ENCODE measurements around the gene MC2R.

Gene MC2R

GRCh38 chr18:13892098-13892497 is 23.2 kb downstream of the MC2R start:
- DNase-seq, result no peak

GRCh38 chr18:13890761-13891361 is 24.5 kb downstream of the MC2R start:
- DNase-seq, result no peak

DNA sequence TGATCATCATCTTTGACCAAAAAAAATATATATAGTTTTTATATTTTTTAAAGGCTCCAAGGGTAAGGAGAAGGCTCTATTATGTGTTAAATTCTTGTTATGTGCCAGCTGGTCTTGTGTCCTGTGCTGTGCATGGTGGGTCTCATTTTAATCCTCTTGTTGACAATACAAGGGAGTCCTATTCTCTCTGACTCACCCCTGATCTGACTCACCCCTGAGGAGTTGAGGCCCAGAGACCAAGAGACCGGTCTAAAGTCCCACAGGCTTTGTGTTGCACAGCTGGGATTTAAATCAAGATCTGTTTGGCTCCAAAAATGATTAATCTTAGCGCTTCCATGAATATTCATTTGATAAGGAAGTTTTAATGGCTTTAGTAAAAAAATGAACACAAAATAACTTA is 25.7 kb downstream of the MC2R start:
- DNase-seq, result no peak

DNA sequence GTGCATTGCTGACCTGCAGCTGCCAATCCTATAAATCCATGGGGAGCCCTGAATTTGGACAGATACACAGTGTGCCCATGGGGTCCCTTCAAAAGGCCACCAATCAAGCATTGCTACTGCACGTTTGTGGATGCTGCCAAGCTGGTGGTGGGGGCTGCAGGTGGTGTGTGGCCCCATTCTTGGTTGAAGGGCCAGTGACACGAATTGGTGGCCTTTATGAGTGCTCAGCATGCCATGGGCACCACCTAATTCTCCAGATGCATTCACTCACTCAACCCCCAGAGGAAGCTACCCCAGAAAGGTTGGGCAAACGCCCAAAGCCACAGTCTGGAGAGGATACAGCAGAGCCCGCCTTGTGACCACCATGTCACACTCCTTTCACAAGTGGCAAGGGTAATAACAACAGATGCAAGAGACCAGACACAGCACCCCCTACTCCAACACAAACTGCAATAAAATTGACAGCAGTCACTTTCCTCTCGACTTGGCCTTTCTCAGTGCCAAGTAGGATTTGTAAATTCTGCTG is 27.1 kb downstream of the MC2R start:
- no peak for DNase-seq

GRCh38 chr18:13885009-13885408 is 30.3 kb downstream of the MC2R start:
- DNase-seq, result no peak

- DNase-seq, result no peak
Observed at GRCh38 chr18:13879937-13880336, 35.4 kb downstream of the MC2R start.

- DNase-seq, result no peak
Observed at GRCh38 chr18:13879492-13879891, 35.8 kb downstream of the MC2R start.

- DNase-seq, result no peak
Observed at GRCh38 chr18:13878857-13879256, 36.5 kb downstream of the MC2R start.

DNA sequence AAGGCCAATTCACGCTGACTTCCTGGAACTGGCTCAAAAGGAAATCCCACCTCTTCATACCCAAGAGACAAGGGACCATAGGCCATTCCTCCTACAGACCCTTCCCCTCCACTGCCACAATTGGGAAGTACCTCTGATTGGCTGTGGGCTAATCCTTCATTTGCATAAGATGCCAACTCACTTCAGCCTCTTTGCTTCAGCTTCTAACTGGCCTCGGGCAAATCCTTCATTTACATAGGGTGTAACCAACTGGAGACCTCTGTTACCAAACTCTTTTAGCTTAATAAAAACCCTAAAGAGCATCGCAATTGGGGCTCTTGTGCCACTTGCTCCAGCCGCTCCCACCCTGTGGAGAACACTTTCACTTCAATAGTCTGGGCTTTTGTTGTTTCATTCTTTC is 38.2 kb downstream of the MC2R start:
- no peak for DNase-seq

GRCh38 chr18:13874558-13874957 is 40.8 kb downstream of the MC2R start:
- DNase-seq, result no peak

DNA sequence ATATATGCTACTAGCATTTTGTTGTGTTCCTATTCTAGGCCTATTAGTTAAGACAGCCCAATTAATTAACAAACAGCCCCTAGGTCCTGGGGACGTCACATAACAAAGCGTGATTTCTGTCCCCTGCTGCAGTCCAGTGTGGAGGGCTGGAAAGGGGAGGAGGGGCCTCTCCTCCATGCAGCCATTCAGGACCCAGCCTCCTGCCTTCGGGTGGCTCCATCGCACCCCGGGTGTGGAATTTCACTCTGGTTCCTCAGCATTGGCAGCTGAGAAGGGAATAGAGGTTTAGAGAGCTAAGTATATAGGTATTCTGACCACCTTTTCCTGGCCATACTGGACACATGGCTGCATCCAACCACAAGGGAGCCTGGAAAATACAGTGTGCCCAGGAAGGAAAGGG is 42.4 kb downstream of the MC2R start:
- no peak for DNase-seq

DNA sequence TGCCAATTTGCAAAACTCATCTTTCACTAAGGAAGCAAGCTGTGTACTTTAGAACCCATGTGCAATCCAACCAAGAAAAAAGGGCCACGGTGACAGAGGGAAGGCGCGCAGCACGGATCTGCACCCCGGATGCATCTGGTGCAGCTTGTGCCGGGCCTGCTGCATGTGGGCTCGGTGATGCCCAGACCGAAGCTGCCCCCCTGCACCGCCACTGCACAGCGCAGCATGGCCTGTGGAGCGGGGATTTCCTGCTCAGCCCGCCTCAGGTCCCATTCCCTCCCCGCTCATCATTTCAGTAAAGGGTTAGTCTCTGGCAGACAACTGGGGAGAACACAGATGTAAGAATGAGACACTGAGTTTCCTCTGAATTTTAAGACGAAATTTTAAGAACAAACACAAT is 43.0 kb downstream of the MC2R start:
- DNase-seq, result no peak

DNA sequence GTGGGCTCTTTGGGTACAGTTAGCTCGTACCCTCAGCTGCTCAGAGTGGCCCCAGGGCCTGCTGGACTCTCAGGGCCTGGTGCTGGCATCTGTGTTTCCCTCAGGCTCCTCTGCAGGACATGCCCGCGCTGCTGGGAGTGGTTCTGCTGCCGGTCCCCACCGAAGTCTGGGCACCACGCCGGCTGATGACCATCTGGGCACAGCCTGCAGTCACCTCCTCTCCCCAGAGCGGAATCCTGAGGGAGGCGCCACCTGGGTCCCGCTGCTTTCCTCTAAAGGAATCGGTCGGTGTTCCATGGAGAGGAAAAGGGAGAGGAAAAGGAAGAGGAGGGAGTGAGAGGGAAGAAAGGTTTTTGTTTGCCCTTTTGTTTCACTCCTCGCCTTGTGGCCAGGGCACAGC is 43.6 kb downstream of the MC2R start:
- no peak for DNase-seq

DNA sequence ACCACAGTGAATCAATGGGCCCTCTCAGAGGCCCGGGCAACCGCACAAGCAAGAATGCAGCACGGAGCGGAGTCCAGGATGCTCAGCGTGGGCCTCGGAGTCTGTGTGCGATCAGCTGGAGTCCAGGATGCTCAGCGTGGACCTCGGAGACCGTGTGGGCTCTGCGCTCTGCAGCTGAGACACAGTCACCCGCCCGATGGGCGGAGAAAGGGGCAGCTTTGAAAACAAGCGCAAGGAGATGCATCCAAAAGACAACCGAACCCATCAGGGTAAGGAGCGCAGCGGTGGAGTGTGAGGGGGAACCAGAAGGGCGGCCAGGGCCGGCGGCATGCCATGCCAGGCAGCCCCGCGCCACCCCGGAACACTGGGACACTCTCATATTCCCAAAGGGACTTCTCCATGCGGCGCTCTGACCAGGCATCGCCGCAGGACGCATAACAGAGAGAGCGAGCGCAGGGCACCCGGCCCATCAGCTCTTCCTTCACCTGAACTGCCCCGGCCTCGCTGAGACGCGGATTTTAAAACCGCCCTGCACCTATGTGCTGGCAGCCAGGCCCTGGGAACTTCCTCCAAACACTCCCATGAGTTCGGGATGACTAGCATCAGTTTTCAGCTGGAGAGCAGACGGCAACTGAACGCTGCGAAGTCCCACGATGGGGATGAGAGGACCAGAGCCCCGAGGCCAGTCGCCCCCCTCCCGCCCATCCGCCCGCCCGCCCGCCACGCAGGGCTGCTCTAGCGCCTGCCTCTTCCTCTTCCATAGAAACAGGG is 46.6 kb downstream of the MC2R start:
- no peak for DNase-seq

DNA sequence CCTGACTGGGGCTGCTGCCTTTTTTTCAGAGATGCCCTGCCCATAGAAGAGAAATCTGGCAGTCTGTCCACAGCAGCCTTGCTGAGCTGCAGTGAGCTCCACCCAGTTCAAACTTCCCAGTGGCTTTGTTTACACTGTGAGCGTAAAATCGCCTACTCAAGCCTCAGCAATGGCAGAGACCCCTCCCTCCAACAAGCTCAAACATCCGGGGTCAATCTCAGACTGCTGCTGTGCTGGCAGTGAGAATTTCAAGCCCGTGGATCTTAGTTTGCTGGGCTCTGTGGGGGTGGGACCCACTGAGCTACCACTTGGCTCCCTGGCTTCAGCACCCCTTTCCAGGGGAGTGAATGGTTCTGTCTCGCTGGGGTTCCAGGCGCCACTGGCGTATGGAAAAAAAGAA is 52.4 kb downstream of the MC2R start:
- peak; percentile 4 for DNase-seq

DNA sequence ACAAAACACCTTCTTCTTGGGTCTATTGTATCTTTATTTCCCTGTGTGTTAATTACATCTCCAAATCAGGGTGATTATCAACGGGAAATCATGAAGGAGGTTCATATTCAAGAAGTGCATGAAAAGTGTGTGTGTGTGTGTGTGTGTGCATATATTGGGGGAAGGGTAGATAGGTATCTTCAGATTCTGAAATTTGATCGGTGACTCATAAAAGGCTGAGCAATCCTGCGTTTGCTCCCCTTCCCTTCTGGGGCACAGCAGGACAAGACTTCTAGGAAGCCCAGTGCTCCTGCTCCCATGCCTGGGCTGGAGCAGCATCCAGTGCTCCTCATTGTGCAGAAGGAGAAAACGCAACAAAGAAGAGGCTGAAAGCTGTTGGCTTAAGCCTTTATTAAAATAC is 65.5 kb downstream of the MC2R start:
- no peak for DNase-seq

GRCh38 chr18:13836559-13836958 is 78.8 kb downstream of the MC2R start:
- DNase-seq, result no peak

DNA sequence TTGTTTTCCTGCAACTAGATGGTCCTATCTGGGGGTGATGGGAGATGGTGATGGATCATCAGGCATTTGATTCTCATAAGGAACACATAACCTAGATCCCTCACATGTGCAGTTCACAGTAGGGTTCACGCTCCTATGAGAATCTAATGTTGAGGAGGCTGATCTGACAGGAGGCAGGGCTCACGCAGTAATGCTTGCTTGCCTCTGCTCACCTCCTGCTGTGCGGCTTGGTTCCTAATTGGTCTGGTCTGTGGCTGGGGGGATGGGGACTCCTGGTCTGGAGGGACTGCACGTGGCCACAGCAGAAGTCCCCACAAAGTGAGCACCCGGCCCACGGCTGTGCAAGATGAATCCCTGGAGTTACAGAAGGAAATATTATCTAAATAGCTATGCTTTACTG is 80.1 kb downstream of the MC2R start:
- no peak for DNase-seq

DNA sequence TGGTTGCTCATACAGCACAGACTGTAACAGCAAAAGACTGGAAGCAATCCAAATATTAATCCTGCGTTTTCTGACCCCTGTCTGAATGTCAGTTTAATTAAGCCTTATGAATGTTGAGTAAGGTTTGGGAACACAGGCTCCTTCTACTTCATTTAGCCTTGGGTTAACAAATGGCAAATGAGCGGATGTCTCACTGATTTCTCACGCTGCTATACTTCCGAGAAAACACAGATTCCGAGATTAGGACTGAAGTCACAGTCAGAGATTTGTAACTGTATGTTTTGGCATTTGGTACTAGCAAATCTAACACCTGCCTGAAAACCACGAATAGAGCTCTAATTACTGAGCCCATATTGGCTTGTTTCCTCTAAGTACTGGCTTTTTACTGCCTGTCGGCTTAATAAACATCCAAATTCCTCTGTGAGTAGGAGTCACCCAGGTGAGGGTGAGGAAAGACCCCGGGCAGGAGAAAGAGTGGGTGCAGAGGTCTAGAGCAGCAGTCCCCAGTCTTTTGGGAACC is 80.8 kb downstream of the MC2R start:
- no peak for DNase-seq

Measured in NCI-H510A treated with DMSO at 0.1 percent for 48 hours (cell line).